K562 (cell line): ENCODE results near the gene CFAP410.

ENCODE experiments used
- CHD4 ChIP-seq: fragments of 200-600 bp; sonication (generic); IDR thresholded peaks from 3 replicates; pipeline ENCODE4 v1.6.1; 2012; ENCODE audit warnings: low read depth, mild to moderate bottlenecking, mixed read lengths, low read length, inconsistent platforms; ENCODE audit not compliant: insufficient read depth, insufficient replicate concordance, poor library complexity, severe bottlenecking
- NR1H2 ChIP-seq: sonication (generic); formaldehyde crosslinking; IDR thresholded peaks from 2 replicates; pipeline ENCODE4 v1.4.0; 2020; ENCODE audit warnings: mild to moderate bottlenecking, missing genetic modification reagents
- POLR2A ChIP-seq: fragments of 450-650 bp; conservative IDR thresholded peaks from 2 replicates; pipeline ENCODE4 v1.6.1; 2016
- ZFX ChIP-seq: sonication (generic); formaldehyde crosslinking; IDR thresholded peaks from 2 replicates; pipeline ENCODE4 v1.8.0; 2022; ENCODE audit warnings: mild to moderate bottlenecking, missing genetic modification reagents, moderate library complexity

DNA sequence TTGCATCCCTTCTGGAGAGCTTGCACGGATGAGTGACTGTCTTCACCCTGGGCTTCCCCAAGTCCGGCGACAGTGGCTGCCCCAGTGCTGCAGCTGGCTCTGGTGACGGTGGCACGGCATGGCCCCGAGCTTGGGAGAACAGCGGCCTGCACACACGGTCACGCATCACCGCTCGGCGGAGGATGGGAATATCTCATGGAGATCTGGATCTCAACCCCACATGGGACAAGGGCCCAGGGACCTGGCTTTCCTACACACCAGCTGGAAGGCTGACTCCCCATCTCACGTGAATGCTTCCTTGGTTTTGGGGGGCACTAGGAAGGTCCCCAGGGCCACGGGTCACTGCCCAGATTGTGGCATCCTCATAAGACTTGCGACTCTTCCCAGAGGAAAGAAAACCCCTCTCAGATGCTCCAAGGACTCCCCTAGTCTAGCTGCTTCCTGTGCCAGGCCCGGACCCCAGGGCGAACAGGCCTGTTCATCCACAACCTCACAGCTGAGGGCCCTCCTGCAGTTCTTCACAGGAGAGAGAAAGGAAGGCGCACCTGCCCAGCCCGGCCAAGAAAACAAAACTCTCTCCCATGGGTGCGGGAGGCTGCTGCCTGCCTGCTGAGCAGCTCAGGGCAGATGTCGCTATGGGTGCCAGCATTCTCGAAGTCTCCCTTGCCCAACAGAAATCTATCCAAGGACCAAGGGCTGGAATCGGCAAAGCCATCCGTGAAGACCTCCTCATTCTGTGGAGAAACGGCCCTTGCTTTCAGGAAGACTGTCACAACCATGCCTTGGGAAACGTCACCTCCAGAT is 9.9 kb downstream of the CFAP410 start:
- TF ChIP-seq CHD4 (no peak), ZFX (no peak), NR1H2 (CRISPR knock-in tag) (no peak), POLR2A (peak; percentile 25; the same call in 1 of the 2 replicates)
